Measurements from ENCODE around the gene EPB41L2. TPM values are rescaled to one million over a fixed set of nuclear protein-coding genes. Genes with fewer than 3 reads are reported as not detected.

The EPB41L2 gene
- total RNA-seq, 1 donor from 2014 or later, result 32.3 TPM

GRCh38 chr6:130863415-130864230 is 199.4 kb downstream of the EPB41L2 start:
- DNase-seq, result no peak

GRCh38 chr6:130862370-130862769 is 200.7 kb downstream of the EPB41L2 start:
- no peak for DNase-seq

- DNase-seq, result no peak
Observed at GRCh38 chr6:130859161-130859867, 203.7 kb downstream of the EPB41L2 start.

GRCh38 chr6:130858498-130859160 is 204.4 kb downstream of the EPB41L2 start:
- no peak for DNase-seq

- no peak for DNase-seq
Observed at GRCh38 chr6:130858054-130858453, 205.0 kb downstream of the EPB41L2 start.

- no peak for DNase-seq
Observed at GRCh38 chr6:130853555-130854183, 209.4 kb downstream of the EPB41L2 start.

GRCh38 chr6:130852844-130853554 is 210.0 kb downstream of the EPB41L2 start:
- DNase-seq, result no peak

GRCh38 chr6:130851026-130851425 is 212.0 kb downstream of the EPB41L2 start:
- no peak for DNase-seq

GRCh38 chr6:130849594-130849993 is 213.5 kb downstream of the EPB41L2 start:
- DNase-seq, result no peak

GRCh38 chr6:130848945-130849344 is 214.1 kb downstream of the EPB41L2 start:
- DNase-seq, result no peak

GRCh38 chr6:130847001-130847910 is 215.8 kb downstream of the EPB41L2 start:
- DNase-seq, result no peak

GRCh38 chr6:130846501-130846900 is 216.5 kb downstream of the EPB41L2 start:
- DNase-seq, result no peak

GRCh38 chr6:130843575-130844320 is 219.3 kb downstream of the EPB41L2 start:
- no peak for DNase-seq

- no peak for DNase-seq
Observed at GRCh38 chr6:130841128-130841728, 221.8 kb downstream of the EPB41L2 start.

GRCh38 chr6:130840050-130840449 is 223.0 kb downstream of the EPB41L2 start:
- DNase-seq, result no peak

- no peak for DNase-seq
Observed at GRCh38 chr6:130839379-130839778, 223.7 kb downstream of the EPB41L2 start.

GRCh38 chr6:130838951-130839350 is 224.1 kb downstream of the EPB41L2 start:
- DNase-seq, result no peak

GRCh38 chr6:130838250-130838860 is 224.7 kb downstream of the EPB41L2 start:
- DNase-seq, result no peak

- DNase-seq, result no peak
Observed at GRCh38 chr6:130837067-130837466, 226.0 kb downstream of the EPB41L2 start.
